HG02678 (cell line): ENCODE measurements around the gene CYP26B1.

Experiments used
- ATAC-seq: cut with Tn5 transposase; IDR thresholded peaks from one replicate; pipeline ENCODE4 v1.9.1; 2021; ENCODE audit warnings: mild to moderate bottlenecking, moderate library complexity; ENCODE audit not compliant: unreplicated experiment

The CYP26B1 gene

GRCh38 chr2:72113847-72114692, 33.6 kb downstream of the CYP26B1 start:
- no peak for ATAC-seq

- no peak for ATAC-seq
These were observed 34.4 kb downstream of the CYP26B1 start for GRCh38 chr2:72112981-72113846.

GRCh38 chr2:72112401-72112800, 35.3 kb downstream of the CYP26B1 start:
- no peak for ATAC-seq

GRCh38 chr2:72111061-72111460, 36.6 kb downstream of the CYP26B1 start:
- ATAC-seq: no peak

GRCh38 chr2:72109904-72110303, 37.8 kb downstream of the CYP26B1 start:
- no peak for ATAC-seq

GRCh38 chr2:72109291-72109690, 38.4 kb downstream of the CYP26B1 start:
- ATAC-seq: no peak

GRCh38 chr2:72108121-72108520, 39.5 kb downstream of the CYP26B1 start:
- ATAC-seq: no peak

- ATAC-seq: no peak
These were observed 40.7 kb downstream of the CYP26B1 start for GRCh38 chr2:72106978-72107377.

GRCh38 chr2:72104821-72105588, 42.7 kb downstream of the CYP26B1 start:
- no peak for ATAC-seq

- ATAC-seq: no peak
These were observed 44.0 kb downstream of the CYP26B1 start for GRCh38 chr2:72103690-72104089.

GRCh38 chr2:72103161-72103560, 44.5 kb downstream of the CYP26B1 start:
- ATAC-seq: no peak

GRCh38 chr2:72098935-72099334, 48.7 kb downstream of the CYP26B1 start:
- ATAC-seq: no peak

- ATAC-seq: no peak
These were observed 50.4 kb downstream of the CYP26B1 start for GRCh38 chr2:72097276-72097675.

GRCh38 chr2:72096181-72096580, 51.5 kb downstream of the CYP26B1 start:
- ATAC-seq: no peak

GRCh38 chr2:72095364-72095763, 52.3 kb downstream of the CYP26B1 start:
- no peak for ATAC-seq

- ATAC-seq: no peak
These were observed 53.0 kb downstream of the CYP26B1 start for GRCh38 chr2:72094701-72095100.

- no peak for ATAC-seq
These were observed 55.6 kb downstream of the CYP26B1 start for GRCh38 chr2:72092111-72092510.

- ATAC-seq: no peak
These were observed 56.7 kb downstream of the CYP26B1 start for GRCh38 chr2:72090781-72091482.

GRCh38 chr2:72090271-72090720, 57.4 kb downstream of the CYP26B1 start:
- ATAC-seq: no peak

- ATAC-seq: no peak
These were observed 58.1 kb downstream of the CYP26B1 start for GRCh38 chr2:72089537-72089936.
